ENCODE measurements around the gene AXIN2. TPM values are rescaled to one million over a fixed set of nuclear protein-coding genes. Genes with fewer than 3 reads are reported as not detected.
"Not testable (repeated sequence)": the region's sequence is repeated elsewhere in the genome, so short reads cannot be mapped to it uniquely, and the experiment has no call there.

The AXIN2 gene
- total and polyA plus RNA-seq, 11 donors, result 5.6 to 24.0 (median 12.9) TPM

DNA sequence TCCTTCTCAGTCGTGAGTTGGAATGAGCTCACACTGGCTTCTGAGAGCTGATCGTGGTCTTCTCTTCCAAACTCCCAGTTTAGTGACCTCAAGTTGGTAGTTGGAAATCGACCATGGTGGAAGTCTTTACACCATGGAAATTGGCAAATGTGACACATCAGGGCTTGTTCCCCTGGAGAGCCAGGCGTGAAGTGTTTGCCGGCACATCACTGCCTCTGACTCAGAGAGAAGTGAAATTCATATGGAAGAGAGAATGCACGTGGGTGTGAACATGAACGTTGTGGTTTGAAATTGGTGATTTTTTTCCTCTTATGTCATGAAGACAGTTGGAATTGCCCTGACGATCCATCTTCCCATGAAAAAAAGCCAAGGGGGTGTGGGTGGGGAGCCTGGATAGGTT lies 47.4 kb downstream of the AXIN2 start:
- 69 to 77% (median 72%) methylated on average over 8 of the region's 8 CpGs for WGBS, 4 donors
- TF ChIP-seq, protein P1, sequence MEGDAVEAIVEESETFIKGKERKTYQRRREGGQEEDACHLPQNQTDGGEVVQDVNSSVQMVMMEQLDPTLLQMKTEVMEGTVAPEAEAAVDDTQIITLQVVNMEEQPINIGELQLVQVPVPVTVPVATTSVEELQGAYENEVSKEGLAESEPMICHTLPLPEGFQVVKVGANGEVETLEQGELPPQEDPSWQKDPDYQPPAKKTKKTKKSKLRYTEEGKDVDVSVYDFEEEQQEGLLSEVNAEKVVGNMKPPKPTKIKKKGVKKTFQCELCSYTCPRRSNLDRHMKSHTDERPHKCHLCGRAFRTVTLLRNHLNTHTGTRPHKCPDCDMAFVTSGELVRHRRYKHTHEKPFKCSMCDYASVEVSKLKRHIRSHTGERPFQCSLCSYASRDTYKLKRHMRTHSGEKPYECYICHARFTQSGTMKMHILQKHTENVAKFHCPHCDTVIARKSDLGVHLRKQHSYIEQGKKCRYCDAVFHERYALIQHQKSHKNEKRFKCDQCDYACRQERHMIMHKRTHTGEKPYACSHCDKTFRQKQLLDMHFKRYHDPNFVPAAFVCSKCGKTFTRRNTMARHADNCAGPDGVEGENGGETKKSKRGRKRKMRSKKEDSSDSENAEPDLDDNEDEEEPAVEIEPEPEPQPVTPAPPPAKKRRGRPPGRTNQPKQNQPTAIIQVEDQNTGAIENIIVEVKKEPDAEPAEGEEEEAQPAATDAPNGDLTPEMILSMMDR (IDR thresholded peaks at IDR 0.05), result no peak
- TF ChIP-seq POLR2A (IDR thresholded peaks at IDR 0.05), result no peak
- DNase-seq, result no peak
- Histone ChIP-seq H3K36me3 (no peaks in the 10 kb centered on the region), H3K4me1 (peaks cover 0 to 5% (median 0%) of the 10 kb centered on the region in 12 donors), H3K27ac (no peak overlapping the region), H3K27me3 (no peaks in the 10 kb centered on the region), H3K4me3 (no peak overlapping the region), H3K9me3 (no peaks in the 10 kb centered on the region)
- intact Hi-C loops (cut with DNase I), result no loop called here
- ATAC-seq, result peak in 1 of 4 donors; percentile 53

GRCh38 chr17:65511316-65511715 lies 50.1 kb downstream of the AXIN2 start:
- no peak overlapping the region for H3K4me3 ChIP-seq
- no peaks in the 10 kb centered on the region for H3K36me3 ChIP-seq
- 84 to 93% (median 91%) methylated on average over 3 of the region's 3 CpGs for WGBS, 4 donors
- ATAC-seq, result no peak
- TF ChIP-seq POLR2A (IDR thresholded peaks at IDR 0.05), result no peak
- TF ChIP-seq, protein P1 (IDR thresholded peaks at IDR 0.05), result no peak
- H3K27ac ChIP-seq, result no peak overlapping the region
- H3K4me1 ChIP-seq, result no peaks in the 10 kb centered on the region
- intact Hi-C loops (cut with DNase I), result no loop called here
- no peaks in the 10 kb centered on the region for H3K27me3 ChIP-seq
- no peak for DNase-seq
- peaks cover 0 to 2% (median 0%) of the 10 kb centered on the region in 12 donors for H3K9me3 ChIP-seq

DNA sequence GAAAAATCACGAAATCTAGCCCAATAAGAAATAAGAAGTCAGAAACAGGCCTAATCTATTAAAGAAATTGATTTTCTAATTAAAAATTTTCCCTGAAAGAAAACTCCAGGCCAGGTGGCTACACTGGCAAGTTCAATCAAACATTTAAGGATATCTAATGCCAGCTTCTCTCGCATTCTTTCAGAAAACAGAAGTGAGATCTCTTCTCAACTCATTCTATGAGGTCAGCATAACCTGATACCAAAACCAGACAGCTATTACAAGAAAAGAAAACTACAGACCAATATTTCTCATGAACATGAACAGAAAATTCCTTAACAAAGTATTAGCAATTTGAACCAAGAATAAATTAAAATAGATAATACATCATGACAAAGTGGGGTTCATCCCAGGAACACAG lies 52.4 kb downstream of the AXIN2 start:
- H3K36me3 ChIP-seq, result no peaks in the 10 kb centered on the region
- H3K9me3 ChIP-seq, result peaks cover 0 to 6% (median 0%) of the 10 kb centered on the region in 12 donors
- intact Hi-C loops (cut with DNase I), result no loop called here
- no peak overlapping the region for H3K4me3 ChIP-seq
- no peak overlapping the region for H3K27ac ChIP-seq
- 49 to 71% (median 70%) methylated on average over 2 of the region's 2 CpGs for WGBS, 4 donors
- no peaks in the 10 kb centered on the region for H3K27me3 ChIP-seq
- no peak for TF ChIP-seq POLR2A (IDR thresholded peaks at IDR 0.05)
- TF ChIP-seq, protein P1 (IDR thresholded peaks at IDR 0.05), result no peak
- ATAC-seq, result no peak
- no peak for DNase-seq
- H3K4me1 ChIP-seq, result no peaks in the 10 kb centered on the region

- H3K4me1 ChIP-seq; H3K27ac ChIP-seq; H3K27me3 ChIP-seq; H3K4me3 ChIP-seq; H3K9me3 ChIP-seq; intact Hi-C loops (cut with DNase I); ATAC-seq; DNase-seq; H3K36me3 ChIP-seq: not testable (repeated sequence)
- 77 to 87% (median 85%) methylated on average over 6 of the region's 6 CpGs for WGBS, 4 donors
Measured at GRCh38 chr17:65504673-65505072, 56.8 kb downstream of the AXIN2 start.

- WGBS, 4 donors, result 81 to 85% (median 83%) methylated on average over 8 to 9 of the region's 9 CpGs
- Histone ChIP-seq H3K27me3 (no peaks in the 10 kb centered on the region), H3K9me3 (peaks cover 0 to 6% (median 0%) of the 10 kb centered on the region in 12 donors), H3K27ac (no peak overlapping the region), H3K4me1 (no peaks in the 10 kb centered on the region), H3K4me3 (no peak overlapping the region), H3K36me3 (no peaks in the 10 kb centered on the region)
- no peak for ATAC-seq
- DNase-seq, result no peak
- intact Hi-C loops (cut with DNase I), result no loop called here
- no peak for TF ChIP-seq POLR2A (IDR thresholded peaks at IDR 0.05)
- TF ChIP-seq, protein P1 (IDR thresholded peaks at IDR 0.05), result no peak
Measured at GRCh38 chr17:65504141-65504540, 57.3 kb downstream of the AXIN2 start.
